PFSK-1 (cell line): ENCODE results near the gene TOR1AIP2.

Experiments used
- FOXP2 ChIP-seq: optimal IDR thresholded peaks from 2 replicates; pipeline ENCODE3; 2011; ENCODE audit warnings: borderline replicate concordance, control low read depth, inconsistent platforms; ENCODE audit not compliant: insufficient read depth; ENCODE audit errors: extremely low read length, extremely low read depth
- POLR2AphosphoS5 ChIP-seq: IDR thresholded peaks from 2 replicates; pipeline ENCODE4 v1.6.1; 2012; ENCODE audit warnings: low read depth, mild to moderate bottlenecking, control low read depth, low read length, moderate library complexity
- SIN3A ChIP-seq: IDR thresholded peaks from 2 replicates; pipeline ENCODE4 v1.6.1; 2012; ENCODE audit warnings: mild to moderate bottlenecking, low read length, moderate library complexity, borderline replicate concordance; ENCODE audit not compliant: insufficient read depth
- TAF1 ChIP-seq: IDR thresholded peaks from 2 replicates; pipeline ENCODE4 v1.6.1; 2012; ENCODE audit warnings: low read length, control low read depth, borderline replicate concordance; ENCODE audit not compliant: insufficient read depth
- TF ChIP-seq, protein P1 (sequence below), 2 experiments: IDR thresholded peaks; 2 replicates each; pipeline versions ENCODE4 v1.6.1 to v1.8.0; 2011 to 2012; ENCODE audit warnings: low read depth in 2 of 2, low read length in 2 of 2, control low read depth in 1 of 2, inconsistent platforms in 1 of 2, mild to moderate bottlenecking in 1 of 2, moderate library complexity in 1 of 2; ENCODE audit not compliant: insufficient read depth in 1 of 2

Gene TOR1AIP2

DNA sequence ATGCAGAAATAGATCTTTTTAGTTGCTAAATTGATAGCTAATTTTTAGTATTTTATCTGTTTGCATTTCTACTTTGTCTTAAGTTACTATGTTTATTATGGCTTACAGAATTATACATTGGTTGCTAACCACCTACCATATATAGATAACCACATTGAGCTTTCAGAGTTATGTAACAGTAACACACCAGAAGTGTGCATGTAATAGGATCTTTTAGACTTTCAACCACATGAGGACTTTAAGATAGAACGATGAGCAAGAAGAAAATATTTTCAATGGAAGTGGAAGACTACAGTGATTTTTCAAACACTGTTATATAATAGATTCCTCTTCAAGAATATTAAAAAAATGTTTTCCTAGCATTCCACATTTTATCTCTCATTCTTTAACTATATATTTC lies 33.3 kb upstream of the TOR1AIP2 start:
- TF ChIP-seq POLR2AphosphoS5, result no peak
- TF ChIP-seq, protein P1, sequence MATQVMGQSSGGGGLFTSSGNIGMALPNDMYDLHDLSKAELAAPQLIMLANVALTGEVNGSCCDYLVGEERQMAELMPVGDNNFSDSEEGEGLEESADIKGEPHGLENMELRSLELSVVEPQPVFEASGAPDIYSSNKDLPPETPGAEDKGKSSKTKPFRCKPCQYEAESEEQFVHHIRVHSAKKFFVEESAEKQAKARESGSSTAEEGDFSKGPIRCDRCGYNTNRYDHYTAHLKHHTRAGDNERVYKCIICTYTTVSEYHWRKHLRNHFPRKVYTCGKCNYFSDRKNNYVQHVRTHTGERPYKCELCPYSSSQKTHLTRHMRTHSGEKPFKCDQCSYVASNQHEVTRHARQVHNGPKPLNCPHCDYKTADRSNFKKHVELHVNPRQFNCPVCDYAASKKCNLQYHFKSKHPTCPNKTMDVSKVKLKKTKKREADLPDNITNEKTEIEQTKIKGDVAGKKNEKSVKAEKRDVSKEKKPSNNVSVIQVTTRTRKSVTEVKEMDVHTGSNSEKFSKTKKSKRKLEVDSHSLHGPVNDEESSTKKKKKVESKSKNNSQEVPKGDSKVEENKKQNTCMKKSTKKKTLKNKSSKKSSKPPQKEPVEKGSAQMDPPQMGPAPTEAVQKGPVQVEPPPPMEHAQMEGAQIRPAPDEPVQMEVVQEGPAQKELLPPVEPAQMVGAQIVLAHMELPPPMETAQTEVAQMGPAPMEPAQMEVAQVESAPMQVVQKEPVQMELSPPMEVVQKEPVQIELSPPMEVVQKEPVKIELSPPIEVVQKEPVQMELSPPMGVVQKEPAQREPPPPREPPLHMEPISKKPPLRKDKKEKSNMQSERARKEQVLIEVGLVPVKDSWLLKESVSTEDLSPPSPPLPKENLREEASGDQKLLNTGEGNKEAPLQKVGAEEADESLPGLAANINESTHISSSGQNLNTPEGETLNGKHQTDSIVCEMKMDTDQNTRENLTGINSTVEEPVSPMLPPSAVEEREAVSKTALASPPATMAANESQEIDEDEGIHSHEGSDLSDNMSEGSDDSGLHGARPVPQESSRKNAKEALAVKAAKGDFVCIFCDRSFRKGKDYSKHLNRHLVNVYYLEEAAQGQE (IDR thresholded peaks at IDR 0.05; ENCODE audit: insufficient read depth in 1 of 2, low read depth in 2 of 2, low read length in 2 of 2), result no peak
- no peak for TF ChIP-seq SIN3A
- TF ChIP-seq FOXP2, result no peak
- TF ChIP-seq TAF1, result no peak

GRCh38 chr1:179889589-179889988 lies 12.0 kb upstream of the TOR1AIP2 start:
- TF ChIP-seq, protein P1 (IDR thresholded peaks at IDR 0.05; ENCODE audit: insufficient read depth in 1 of 2, low read depth in 2 of 2, low read length in 2 of 2), result no peak
- no peak for TF ChIP-seq POLR2AphosphoS5

DNA sequence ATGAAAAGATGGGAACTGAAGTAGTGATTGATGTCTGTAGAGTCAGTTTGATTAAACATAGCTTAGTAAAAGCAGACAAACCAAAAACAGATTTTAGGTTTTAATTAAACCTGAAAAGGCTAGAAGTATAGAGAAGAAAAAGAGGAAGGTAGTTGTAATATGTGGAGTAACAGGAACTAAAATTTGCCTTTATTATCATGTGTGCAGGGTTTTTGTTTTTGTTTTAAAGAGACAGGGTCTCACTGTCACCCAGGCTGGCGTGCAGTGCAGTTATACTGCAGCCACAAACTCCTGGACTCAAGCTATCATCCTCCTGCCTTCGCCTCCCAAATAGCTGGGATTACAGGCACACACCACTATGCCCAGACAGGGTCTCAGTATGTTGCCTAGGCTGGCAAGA lies 10.5 kb upstream of the TOR1AIP2 start:
- no peak for TF ChIP-seq POLR2AphosphoS5
- TF ChIP-seq, protein P1 (IDR thresholded peaks at IDR 0.05; ENCODE audit: insufficient read depth in 1 of 2, low read depth in 2 of 2, low read length in 2 of 2), result no peak
- no peak for TF ChIP-seq FOXP2
- TF ChIP-seq TAF1, result no peak
- no peak for TF ChIP-seq SIN3A

- TF ChIP-seq TAF1 (no peak), POLR2AphosphoS5 (no peak), SIN3A (no peak), FOXP2 (no peak)
- TF ChIP-seq, protein P1 (IDR thresholded peaks at IDR 0.05; ENCODE audit: insufficient read depth in 1 of 2, low read depth in 2 of 2, low read length in 2 of 2), result no peak
These were observed 6.1 kb upstream of the TOR1AIP2 start for GRCh38 chr1:179883745-179884138.

DNA sequence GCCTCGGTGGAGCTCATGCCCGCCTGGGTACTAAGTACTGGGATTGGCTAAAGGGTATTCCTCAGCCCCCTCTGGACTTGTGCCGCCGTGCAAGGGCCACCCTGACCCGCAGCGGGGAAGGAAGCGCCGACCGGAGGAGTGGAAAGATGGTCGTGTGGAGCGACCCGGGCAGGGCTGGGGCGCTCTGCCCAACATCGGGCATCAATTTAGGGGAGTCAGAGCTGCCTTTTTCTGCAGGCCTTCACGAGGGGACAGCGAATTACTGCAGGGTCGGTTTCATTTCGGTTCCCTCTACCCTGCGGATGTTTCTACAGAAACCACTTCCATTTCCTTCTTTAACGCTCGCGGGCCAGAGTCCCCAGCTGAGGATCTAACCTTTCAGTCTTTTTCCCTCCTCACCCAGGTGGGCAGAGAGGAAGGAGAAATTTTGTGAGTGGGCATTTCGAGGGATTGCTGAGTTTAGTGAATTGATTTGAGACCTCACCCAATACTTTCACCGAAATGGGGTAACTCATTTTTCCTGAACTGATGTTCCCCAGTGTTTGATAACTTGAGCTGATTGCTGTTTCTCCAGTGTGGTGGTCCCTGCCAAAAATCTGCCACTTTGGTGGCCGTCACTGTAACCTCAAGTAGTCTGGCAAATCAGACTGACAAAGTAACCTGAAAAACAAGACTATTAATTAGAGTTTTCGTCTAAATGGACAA lies 5.6 kb upstream of the TOR1AIP2 start:
- TF ChIP-seq TAF1 (no peak), SIN3A (no peak), POLR2AphosphoS5 (no peak), FOXP2 (no peak)
- TF ChIP-seq, protein P1 (IDR thresholded peaks at IDR 0.05; ENCODE audit: insufficient read depth in 1 of 2, low read depth in 2 of 2, low read length in 2 of 2), result no peak
